Skeletal muscle satellite cell (primary cell): ENCODE measurements around the gene CDKN2B. TPM values are rescaled to one million over a fixed set of nuclear protein-coding genes. Genes with fewer than 3 reads are reported as not detected.
"Not testable (repeated sequence)": the region's sequence is repeated elsewhere in the genome, so short reads cannot be mapped to it uniquely, and the experiment has no call there.

Source experiments
- H3K27me3 ChIP-seq: 2 replicates; pipeline ENCODE4 v1.7.0; 2013; ENCODE audit warnings: low read length; ENCODE audit not compliant: control insufficient read depth, insufficient read depth
- H3K36me3 ChIP-seq: 2 replicates; pipeline ENCODE4 v1.7.0; 2013; ENCODE audit warnings: mild to moderate bottlenecking, control low read depth, low read length; ENCODE audit not compliant: insufficient read depth
- H3K4me1 ChIP-seq: 2 replicates; pipeline ENCODE4 v1.7.0; 2013; ENCODE audit warnings: low read length; ENCODE audit not compliant: control insufficient read depth, insufficient read depth
- H3K4me2 ChIP-seq: 2 replicates; pipeline ENCODE4 v1.7.0; 2013; ENCODE audit warnings: mild to moderate bottlenecking, low read length
- H3K4me3 ChIP-seq: 2 replicates; pipeline ENCODE4 v1.7.0; 2013; ENCODE audit warnings: low read length
- H3K9ac ChIP-seq: 2 replicates; pipeline ENCODE4 v1.7.0; 2013; ENCODE audit warnings: mild to moderate bottlenecking, low read depth, low read length, moderate library complexity
- H3K9me3 ChIP-seq: replicated peaks from 2 replicates; pipeline ENCODE4 v1.7.0; 2013; ENCODE audit warnings: mild to moderate bottlenecking, control low read depth, low read length
- small RNA-seq: library from RNA; depleted of rRNA; stranded (forward); fragments of <200 nt; gene quantifications from one replicate; pipeline ENCODE3, GENCODE V24; 2012

CDKN2B gene

DNA sequence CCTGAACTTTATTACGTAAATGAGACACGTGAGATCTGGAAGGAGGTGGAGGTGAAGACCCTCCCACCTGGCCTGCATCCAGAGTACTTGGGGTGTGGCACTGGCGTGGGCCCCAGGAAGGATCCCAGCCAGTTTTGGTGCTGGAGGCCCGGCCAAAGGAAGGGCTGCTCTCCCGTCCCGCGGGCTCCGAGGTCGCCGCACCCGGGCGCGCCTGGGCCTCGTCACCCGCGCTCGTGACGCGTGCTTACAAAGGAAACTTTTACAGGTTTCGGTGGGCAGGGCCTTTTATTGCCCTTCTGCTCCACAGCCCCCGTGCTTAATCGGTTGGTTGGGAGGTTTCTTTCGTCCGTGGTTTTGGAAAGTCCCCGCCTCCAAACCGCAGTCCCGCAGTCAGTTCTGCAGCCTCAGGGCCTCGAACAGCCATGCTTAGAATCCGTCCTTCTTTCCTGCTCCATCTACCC, 44.1 kb downstream of the CDKN2B start:
- Histone ChIP-seq H3K9me3 (peaks cover 9% of the 10 kb centered on the region), H3K36me3 (peaks cover 3% of the 10 kb centered on the region), H3K4me1 (peaks cover 20% of the 10 kb centered on the region), H3K4me2 (peak overlapping the region; percentile 90), H3K4me3 (peak overlapping the region; percentile 69), H3K27me3 (peaks cover 21% of the 10 kb centered on the region), H3K9ac (peak overlapping the region; percentile 75)

DNA sequence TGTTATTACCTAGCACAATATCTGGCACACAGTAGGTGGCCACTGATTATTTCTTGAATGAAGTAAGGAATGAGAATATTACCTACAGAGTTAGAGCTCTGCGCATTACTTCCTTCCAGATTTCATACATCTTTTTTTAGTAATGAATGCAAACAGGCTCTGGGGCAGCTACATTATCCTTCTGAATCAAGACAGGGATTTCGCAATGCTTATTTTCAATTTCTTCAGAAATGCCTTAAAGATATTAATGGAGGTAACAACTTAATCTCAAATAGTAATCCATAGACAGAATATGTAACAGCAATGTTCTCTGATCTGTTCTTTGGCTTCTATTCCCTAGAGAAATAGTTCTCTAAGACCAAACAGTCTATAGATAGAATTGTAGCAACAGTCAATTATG, 47.5 kb downstream of the CDKN2B start:
- no peak overlapping the region for H3K4me2 ChIP-seq

DNA sequence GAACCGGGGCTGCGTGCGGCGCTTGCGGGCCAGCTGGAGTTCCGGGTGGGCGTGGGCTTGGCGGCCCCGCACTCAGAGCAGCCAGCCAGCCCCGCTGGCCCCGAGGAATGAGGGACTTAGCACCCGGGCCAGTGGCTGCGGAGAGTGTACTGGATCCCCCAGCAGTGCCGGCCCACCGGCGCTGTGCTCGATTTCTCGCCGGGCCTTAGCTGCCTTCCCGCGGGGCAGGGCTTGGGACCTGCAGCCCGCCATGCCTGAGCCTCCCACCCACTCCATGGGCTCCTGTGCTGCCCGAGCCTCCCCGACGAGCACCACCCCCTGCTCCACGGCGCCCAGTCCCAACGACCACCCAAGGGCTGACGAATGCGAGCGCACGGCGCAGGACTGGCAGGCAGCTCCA, 49.8 kb downstream of the CDKN2B start:
- H3K9ac ChIP-seq, H3K27me3 ChIP-seq, H3K36me3 ChIP-seq, H3K4me3 ChIP-seq, H3K9me3 ChIP-seq, H3K4me1 ChIP-seq, H3K4me2 ChIP-seq: not testable (repeated sequence)

More for the DNA sequence above, 47.5 kb downstream of the CDKN2B start:
- peaks cover 15% of the 10 kb centered on the region for H3K4me1 ChIP-seq
- no peaks in the 10 kb centered on the region for H3K27me3 ChIP-seq
- H3K4me3 ChIP-seq: no peak overlapping the region
- H3K9me3 ChIP-seq: no peaks in the 10 kb centered on the region
- H3K36me3 ChIP-seq: no peaks in the 10 kb centered on the region
- H3K9ac ChIP-seq: no peak overlapping the region

DNA sequence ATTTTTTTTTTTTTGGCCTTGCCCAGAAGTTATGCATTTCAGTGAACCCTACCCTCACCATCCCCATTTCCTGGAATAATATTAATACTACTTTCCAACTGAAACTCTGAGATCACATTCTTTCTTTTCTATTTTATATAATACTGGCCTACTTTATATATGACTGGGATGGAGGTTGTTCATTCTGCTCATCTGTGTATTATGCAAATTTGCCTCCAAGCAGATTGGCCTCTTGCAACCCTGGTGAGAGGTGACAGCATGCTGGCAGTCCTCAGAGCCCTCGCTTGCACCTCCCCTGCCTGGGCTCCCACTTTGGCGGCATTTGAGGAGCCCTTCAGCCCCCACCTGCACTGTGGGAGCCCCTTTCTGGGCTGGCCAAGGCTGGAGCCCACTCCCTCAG, 50.3 kb downstream of the CDKN2B start:
- H3K36me3 ChIP-seq: no peaks in the 10 kb centered on the region
- H3K4me1 ChIP-seq: no peaks in the 10 kb centered on the region
- H3K9me3 ChIP-seq: no peaks in the 10 kb centered on the region
- no peak overlapping the region for H3K4me3 ChIP-seq
- H3K9ac ChIP-seq: no peak overlapping the region
- no peak overlapping the region for H3K4me2 ChIP-seq
- H3K27me3 ChIP-seq: no peaks in the 10 kb centered on the region

Small RNA genes lying within 50 kb of the gene (small RNA-seq; reads per million reads assigned to genes)
- gene RF02045: not detected
